H9 (cell line): ENCODE data around the gene TBC1D8B. TPM values are rescaled to one million over a fixed set of nuclear protein-coding genes. Genes with fewer than 3 reads are reported as not detected.

ENCODE experiments used
- DNase-seq: peaks from one replicate; pipeline ENCODE4 v3.0.0-alpha.2; 2017
- H2AFZ ChIP-seq: one replicate; pipeline ENCODE4 v1.6.1; 2013; ENCODE audit warnings: mild to moderate bottlenecking, low read length, control low read depth, moderate library complexity
- H2AK5ac ChIP-seq: 2 replicates; pipeline ENCODE4 v1.6.1; 2013; ENCODE audit warnings: low read length, control low read depth, mixed read lengths; ENCODE audit not compliant: insufficient read length
- H2BK120ac ChIP-seq: one replicate; pipeline ENCODE4 v1.6.1; 2013; ENCODE audit warnings: low read depth, mild to moderate bottlenecking, low read length, control low read depth, inconsistent platforms; ENCODE audit not compliant: poor library complexity, severe bottlenecking
- H2BK12ac ChIP-seq: 2 replicates; pipeline ENCODE4 v1.6.1; 2013; ENCODE audit warnings: low read length, control low read depth, mixed read lengths, low read depth; ENCODE audit not compliant: insufficient read length
- H2BK15ac ChIP-seq: 2 replicates; pipeline ENCODE4 v1.6.1; 2013; ENCODE audit warnings: low read depth, low read length, control low read depth
- H2BK20ac ChIP-seq: one replicate; pipeline ENCODE4 v1.6.1; 2013; ENCODE audit warnings: low read depth, mild to moderate bottlenecking, low read length, control low read depth, inconsistent platforms; ENCODE audit not compliant: poor library complexity, severe bottlenecking
- H2BK5ac ChIP-seq: 2 replicates; pipeline ENCODE4 v1.6.1; 2013; ENCODE audit warnings: low read length, control low read depth, mixed read lengths; ENCODE audit not compliant: insufficient read length
- H3K14ac ChIP-seq: 2 replicates; pipeline ENCODE4 v1.6.1; 2013; ENCODE audit warnings: low read length, control low read depth; ENCODE audit not compliant: insufficient read depth
- H3K18ac ChIP-seq: 2 replicates; pipeline ENCODE4 v1.6.1; 2013; ENCODE audit warnings: low read depth, mild to moderate bottlenecking, mixed read lengths, low read length, control low read depth; ENCODE audit not compliant: insufficient read length
- H3K23ac ChIP-seq: 2 replicates; pipeline ENCODE4 v1.6.1; 2013; ENCODE audit warnings: low read length, control low read depth, mixed read lengths, low read depth; ENCODE audit not compliant: insufficient read length
- H3K23me2 ChIP-seq: 2 replicates; pipeline ENCODE4 v1.6.1; 2013; ENCODE audit warnings: low read depth, mild to moderate bottlenecking, mixed read lengths, low read length, control low read depth; ENCODE audit not compliant: insufficient read length, poor library complexity, severe bottlenecking
- H3K27ac ChIP-seq: 2 replicates; pipeline ENCODE4 v1.5.1; 2013; ENCODE audit warnings: low read length, control low read depth, mixed read lengths, low read depth; ENCODE audit not compliant: insufficient read length
- H3K27me3 ChIP-seq: 2 replicates; pipeline ENCODE4 v1.6.1; 2013; ENCODE audit warnings: low read length, control low read depth, inconsistent platforms; ENCODE audit not compliant: insufficient read depth
- H3K4ac ChIP-seq: 2 replicates; pipeline ENCODE4 v1.6.1; 2013; ENCODE audit warnings: low read depth, mild to moderate bottlenecking, control low read depth, inconsistent platforms, low read length, moderate library complexity
- H3K4me1 ChIP-seq: 2 replicates; pipeline ENCODE4 v1.6.1; 2013; ENCODE audit warnings: low read length, control low read depth, inconsistent platforms; ENCODE audit not compliant: insufficient read depth
- H3K4me2 ChIP-seq: 2 replicates; pipeline ENCODE4 v1.6.1; 2013; ENCODE audit warnings: low read length, control low read depth, mixed read lengths; ENCODE audit not compliant: insufficient read length, insufficient read depth
- H3K56ac ChIP-seq: 2 replicates; pipeline ENCODE4 v1.6.1; 2013; ENCODE audit warnings: low read depth, mild to moderate bottlenecking, mixed read lengths, low read length, control low read depth; ENCODE audit not compliant: insufficient read length
- H3K79me1 ChIP-seq: 2 replicates; pipeline ENCODE4 v1.6.1; 2013; ENCODE audit warnings: low read depth, mild to moderate bottlenecking, moderate library complexity, low read length, control low read depth, inconsistent platforms; ENCODE audit not compliant: insufficient read depth, poor library complexity, severe bottlenecking
- H3K79me2 ChIP-seq: 2 replicates; pipeline ENCODE4 v1.6.1; 2013; ENCODE audit warnings: low read length, control low read depth, inconsistent platforms; ENCODE audit not compliant: insufficient read depth
- H3K9ac ChIP-seq: 2 replicates; pipeline ENCODE4 v1.6.1; 2013; ENCODE audit warnings: low read length, control low read depth, mixed read lengths; ENCODE audit not compliant: insufficient read length; ENCODE audit errors: extremely low read depth
- H3K9me3 ChIP-seq: one replicate; pipeline ENCODE4 v1.6.1; 2013; ENCODE audit warnings: low read depth, low read length, inconsistent platforms; ENCODE audit not compliant: control insufficient read depth
- H3T11ph ChIP-seq: one replicate; pipeline ENCODE4 v1.6.1; 2013; ENCODE audit warnings: mild to moderate bottlenecking, low read length, control low read depth, inconsistent platforms
- H4K20me1 ChIP-seq: one replicate; pipeline ENCODE4 v1.6.1; 2013; ENCODE audit not compliant: control insufficient read depth, insufficient read length, insufficient read depth
- H4K5ac ChIP-seq: 2 replicates; pipeline ENCODE4 v1.6.1; 2013; ENCODE audit warnings: low read depth, mild to moderate bottlenecking, mixed read lengths, low read length, control low read depth; ENCODE audit not compliant: insufficient read length
- H4K8ac ChIP-seq: replicated peaks from 2 replicates; pipeline ENCODE4 v1.6.1; 2013; ENCODE audit warnings: low read length, control low read depth, mixed read lengths, low read depth; ENCODE audit not compliant: insufficient read length
- H4K91ac ChIP-seq: 2 replicates; pipeline ENCODE4 v1.6.1; 2013; ENCODE audit warnings: low read depth, mild to moderate bottlenecking, moderate library complexity, mixed read lengths, low read length, control low read depth; ENCODE audit not compliant: insufficient read length
- H3K27ac Mint-ChIP-seq, 3 experiments: 2 replicates in 2 of 3; 3 replicates in 1 of 3; pipeline ENCODE4 v1.8.0; 2020 to 2021; ENCODE audit warnings: mixed read lengths in 3 of 3, mild to moderate bottlenecking in 1 of 3, moderate library complexity in 1 of 3
- H3K27me3 Mint-ChIP-seq: 2 replicates; pipeline ENCODE4 v1.8.0; 2021; ENCODE audit warnings: low read depth, mild to moderate bottlenecking, moderate library complexity, mixed read lengths
- H3K36me3 Mint-ChIP-seq, 3 experiments: 2 replicates in 2 of 3; 3 replicates in 1 of 3; pipeline ENCODE4 v1.8.0; 2020 to 2021; ENCODE audit warnings: low read depth in 3 of 3, mixed read lengths in 3 of 3; ENCODE audit not compliant: insufficient read depth in 1 of 3
- H3K4me1 Mint-ChIP-seq, 2 experiments: 2 replicates each; pipeline ENCODE4 v1.8.0; 2020; ENCODE audit warnings: mixed read lengths in 2 of 2
- H3K4me3 Mint-ChIP-seq, 2 experiments: 2 replicates in 1 of 2; 3 replicates in 1 of 2; pipeline ENCODE4 v1.8.0; 2020 to 2021; ENCODE audit warnings: mild to moderate bottlenecking in 2 of 2, mixed read lengths in 2 of 2, moderate library complexity in 1 of 2
- H3K9me3 Mint-ChIP-seq, 2 experiments: 2 replicates in 1 of 2; 3 replicates in 1 of 2; pipeline ENCODE4 v1.8.0; 2020; ENCODE audit warnings: mild to moderate bottlenecking in 2 of 2, mixed read lengths in 2 of 2, moderate library complexity in 1 of 2
- CTCF ChIP-seq: fragments of 200-600 bp; sonication (generic); conservative IDR thresholded peaks from 3 replicates; pipeline ENCODE4 v1.8.0; 2021; ENCODE audit warnings: antibody characterized with exemption, mild to moderate bottlenecking
- WGBS: extraction: QIAGEN DNeasy Blood & Tissue Kit; methylation state at CpG from one replicate; pipeline ENCODE4 v1.1.7; 2013; ENCODE audit warnings: missing lambda C conversion rate, low lambda C conversion rate, mixed read lengths; ENCODE audit not compliant: insufficient read length; ENCODE audit errors: extremely low coverage; 5-methylcytosine and 5-hydroxymethylcytosine counted together
- total RNA-seq: library from RNA; stranded (reverse); gene quantifications from 2 replicates; pipeline ENCODE4 v1.2.1, GENCODE V29; 2021

Gene TBC1D8B
- total RNA-seq, 1 experiment from 2014 or later = 2.6 TPM

- peaks cover 0 to under 1% of the 10 kb centered on the region in 2 experiments; a peak in 1 of 4 replicates for H3K4me1 Mint-ChIP-seq
- no CpG with 5 or more reads among the region's 1 CpG for WGBS
Observed at GRCh38 chrX:106889468-106889867, 87.0 kb downstream of the TBC1D8B start.

More at GRCh38 chrX:106889468-106889867, 87.0 kb downstream of the TBC1D8B start:
- H3K27ac Mint-ChIP-seq = no peak overlapping the region
- Histone ChIP-seq H3K56ac (no peak overlapping the region), H2AFZ (no peak overlapping the region), H3K4me1 (no peaks in the 10 kb centered on the region), H2BK120ac (no peak overlapping the region), H4K20me1 (no peaks in the 10 kb centered on the region), H3T11ph (no peak overlapping the region), H2BK15ac (no peak overlapping the region), H3K23ac (no peak overlapping the region), H3K79me1 (no peaks in the 10 kb centered on the region), H2BK12ac (no peak overlapping the region), H3K9ac (no peak overlapping the region), H3K4me2 (no peak overlapping the region), H3K23me2 (no peaks in the 10 kb centered on the region), H3K18ac (no peak overlapping the region), H2BK5ac (no peak overlapping the region), H2AK5ac (no peak overlapping the region), H3K14ac (no peak overlapping the region), H3K27ac (no peak overlapping the region), H3K9me3 (no peaks in the 10 kb centered on the region), H3K79me2 (no peaks in the 10 kb centered on the region), H4K91ac (no peak overlapping the region), H2BK20ac (no peak overlapping the region), H3K4ac (no peak overlapping the region), H3K27me3 (no peaks in the 10 kb centered on the region), H4K8ac (no peak overlapping the region), H4K5ac (no peak overlapping the region)
- TF ChIP-seq CTCF = no peak
- H3K4me3 Mint-ChIP-seq = no peak overlapping the region
- H3K27me3 Mint-ChIP-seq = peaks cover 2% of the 10 kb centered on the region
- DNase-seq = no peak
- H3K36me3 Mint-ChIP-seq = no peaks in the 10 kb centered on the region; a peak in 1 of 7 replicates
- peaks cover 0 to 36% of the 10 kb centered on the region in 2 experiments; a peak in 2 of 5 replicates for H3K9me3 Mint-ChIP-seq
